Measurements from ENCODE around the gene ACSF2. TPM values are rescaled to one million over a fixed set of nuclear protein-coding genes. Genes with fewer than 3 reads are reported as not detected.

The ACSF2 gene
- total RNA-seq, 1 experiment from 2014 or later, result 17.2 TPM

DNA sequence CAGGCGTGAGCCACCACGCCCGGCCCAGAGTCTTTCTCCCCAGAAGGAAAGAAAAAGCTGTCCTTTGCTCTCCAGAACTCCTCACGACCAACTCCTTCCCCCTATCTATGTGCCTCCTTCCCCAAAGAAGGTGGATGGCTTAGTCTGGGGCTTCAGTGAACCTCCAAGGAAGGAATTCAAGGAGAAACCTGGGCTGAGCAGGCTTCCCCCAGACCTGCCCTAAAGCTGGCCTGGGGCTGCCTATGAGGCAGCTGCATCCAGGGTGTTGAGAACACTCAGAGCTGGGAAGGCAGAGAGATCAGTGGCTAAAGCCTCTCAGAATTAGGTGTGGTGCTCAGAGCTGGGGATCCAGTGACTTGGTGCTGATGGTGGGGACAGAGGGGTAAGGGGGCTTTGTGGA is 3.8 kb downstream of the ACSF2 start:
- CTCF ChIA-PET, result no interaction called here
- no peak for TF ChIP-seq TCF7L2 (IDR thresholded peaks at IDR 0.05; ENCODE audit: low read depth, low read length)
- TF ChIP-seq, protein P1, sequence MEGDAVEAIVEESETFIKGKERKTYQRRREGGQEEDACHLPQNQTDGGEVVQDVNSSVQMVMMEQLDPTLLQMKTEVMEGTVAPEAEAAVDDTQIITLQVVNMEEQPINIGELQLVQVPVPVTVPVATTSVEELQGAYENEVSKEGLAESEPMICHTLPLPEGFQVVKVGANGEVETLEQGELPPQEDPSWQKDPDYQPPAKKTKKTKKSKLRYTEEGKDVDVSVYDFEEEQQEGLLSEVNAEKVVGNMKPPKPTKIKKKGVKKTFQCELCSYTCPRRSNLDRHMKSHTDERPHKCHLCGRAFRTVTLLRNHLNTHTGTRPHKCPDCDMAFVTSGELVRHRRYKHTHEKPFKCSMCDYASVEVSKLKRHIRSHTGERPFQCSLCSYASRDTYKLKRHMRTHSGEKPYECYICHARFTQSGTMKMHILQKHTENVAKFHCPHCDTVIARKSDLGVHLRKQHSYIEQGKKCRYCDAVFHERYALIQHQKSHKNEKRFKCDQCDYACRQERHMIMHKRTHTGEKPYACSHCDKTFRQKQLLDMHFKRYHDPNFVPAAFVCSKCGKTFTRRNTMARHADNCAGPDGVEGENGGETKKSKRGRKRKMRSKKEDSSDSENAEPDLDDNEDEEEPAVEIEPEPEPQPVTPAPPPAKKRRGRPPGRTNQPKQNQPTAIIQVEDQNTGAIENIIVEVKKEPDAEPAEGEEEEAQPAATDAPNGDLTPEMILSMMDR (IDR thresholded peaks at IDR 0.05), result no peak
- no peak for TF ChIP-seq SIN3A (IDR thresholded peaks at IDR 0.05; ENCODE audit: borderline replicate concordance, insufficient read depth, low read depth, low read length)
- TF ChIP-seq, protein P2, sequence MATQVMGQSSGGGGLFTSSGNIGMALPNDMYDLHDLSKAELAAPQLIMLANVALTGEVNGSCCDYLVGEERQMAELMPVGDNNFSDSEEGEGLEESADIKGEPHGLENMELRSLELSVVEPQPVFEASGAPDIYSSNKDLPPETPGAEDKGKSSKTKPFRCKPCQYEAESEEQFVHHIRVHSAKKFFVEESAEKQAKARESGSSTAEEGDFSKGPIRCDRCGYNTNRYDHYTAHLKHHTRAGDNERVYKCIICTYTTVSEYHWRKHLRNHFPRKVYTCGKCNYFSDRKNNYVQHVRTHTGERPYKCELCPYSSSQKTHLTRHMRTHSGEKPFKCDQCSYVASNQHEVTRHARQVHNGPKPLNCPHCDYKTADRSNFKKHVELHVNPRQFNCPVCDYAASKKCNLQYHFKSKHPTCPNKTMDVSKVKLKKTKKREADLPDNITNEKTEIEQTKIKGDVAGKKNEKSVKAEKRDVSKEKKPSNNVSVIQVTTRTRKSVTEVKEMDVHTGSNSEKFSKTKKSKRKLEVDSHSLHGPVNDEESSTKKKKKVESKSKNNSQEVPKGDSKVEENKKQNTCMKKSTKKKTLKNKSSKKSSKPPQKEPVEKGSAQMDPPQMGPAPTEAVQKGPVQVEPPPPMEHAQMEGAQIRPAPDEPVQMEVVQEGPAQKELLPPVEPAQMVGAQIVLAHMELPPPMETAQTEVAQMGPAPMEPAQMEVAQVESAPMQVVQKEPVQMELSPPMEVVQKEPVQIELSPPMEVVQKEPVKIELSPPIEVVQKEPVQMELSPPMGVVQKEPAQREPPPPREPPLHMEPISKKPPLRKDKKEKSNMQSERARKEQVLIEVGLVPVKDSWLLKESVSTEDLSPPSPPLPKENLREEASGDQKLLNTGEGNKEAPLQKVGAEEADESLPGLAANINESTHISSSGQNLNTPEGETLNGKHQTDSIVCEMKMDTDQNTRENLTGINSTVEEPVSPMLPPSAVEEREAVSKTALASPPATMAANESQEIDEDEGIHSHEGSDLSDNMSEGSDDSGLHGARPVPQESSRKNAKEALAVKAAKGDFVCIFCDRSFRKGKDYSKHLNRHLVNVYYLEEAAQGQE (IDR thresholded peaks at IDR 0.05; ENCODE audit: insufficient read depth in 1 of 2, low read depth in 2 of 2, low read length in 1 of 2), result no peak
- no peak for TF ChIP-seq POLR2AphosphoS5 (IDR thresholded peaks at IDR 0.05; ENCODE audit: low read depth, low read length)
- Histone ChIP-seq H3K9me3 (ENCODE audit: control insufficient read depth, insufficient read depth, low read depth, low read length) (no peaks in the 10 kb centered on the region), H3K36me3 (ENCODE audit: control insufficient read depth, insufficient read depth, low read length) (no peaks in the 10 kb centered on the region; the same call in 1 of the 2 replicates), H3K27ac (ENCODE audit: low read length) (no peak overlapping the region), H3K4me1 (ENCODE audit: control insufficient read depth, insufficient read depth, low read length) (peaks cover 17% of the 10 kb centered on the region), H3K27me3 (ENCODE audit: control insufficient read depth, insufficient read depth, low read length) (no peaks in the 10 kb centered on the region), H3K4me3 (ENCODE audit: low read depth in 2 of 2, low read length in 2 of 2) (no peak overlapping the region)
- in situ Hi-C loops (cut with HindIII; ENCODE audit: low pct_unique_long_range_greater_than_20kb, low sequenced_read_pairs) (no loop called here), intact Hi-C loops (cut with micrococcal nuclease; ENCODE audit: unreplicated experiment) (no loop called here)
- ATAC-seq (no peak), DNase-seq (ENCODE audit: low read depth, low spot score) (no peak)
- POLR2A ChIA-PET, result interaction anchor here (0.6 kb wide), 1 partner anchor 16 kb away, joined by 3 read pairs; no protein-coding TSS in a partner anchor
- no TSS peak for BruUV-seq (replicated peaks)

DNA sequence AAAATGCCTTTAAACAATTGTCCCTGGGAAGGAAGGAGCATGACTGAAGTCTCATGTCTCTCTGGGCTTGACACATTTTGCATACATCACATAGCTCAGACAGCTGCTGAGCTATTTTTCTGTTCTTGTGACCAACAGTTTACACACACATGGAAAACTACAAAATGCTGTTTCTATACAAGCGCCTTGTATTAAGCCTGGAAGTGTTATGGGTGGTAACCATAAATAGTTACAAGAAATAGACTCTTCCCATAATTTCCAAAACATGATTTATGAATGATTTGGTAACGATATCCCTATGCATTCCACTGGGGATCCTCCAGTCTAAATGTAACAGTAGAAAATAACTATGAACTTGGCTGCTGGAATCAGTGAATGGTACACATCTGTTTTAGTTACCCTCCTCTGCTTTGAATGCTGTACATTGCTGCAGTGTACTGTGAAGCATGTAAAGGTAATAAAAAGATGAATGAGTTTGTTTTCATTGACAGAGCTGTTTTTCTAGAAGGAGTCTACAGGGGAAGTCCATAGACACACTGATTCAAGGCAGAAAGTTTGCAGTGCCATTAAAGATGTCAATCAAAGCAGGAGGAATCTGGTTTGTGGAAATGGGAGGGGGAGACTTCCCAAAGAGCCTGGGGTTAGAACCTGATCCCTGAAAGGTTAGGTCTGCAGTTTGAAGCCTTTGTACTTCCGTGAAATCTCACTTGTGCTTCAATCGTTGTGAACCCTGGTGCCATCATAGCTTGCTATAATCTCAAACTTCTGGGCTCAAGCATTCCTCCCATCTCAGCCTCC is 5.0 kb downstream of the ACSF2 start:
- Histone ChIP-seq H3K4me3 (ENCODE audit: low read depth in 2 of 2, low read length in 2 of 2) (no peak overlapping the region), H3K36me3 (ENCODE audit: control insufficient read depth, insufficient read depth, low read length) (no peaks in the 10 kb centered on the region; the same call in 1 of the 2 replicates), H3K27ac (ENCODE audit: low read length) (no peak overlapping the region), H3K4me1 (ENCODE audit: control insufficient read depth, insufficient read depth, low read length) (peaks cover 12% of the 10 kb centered on the region), H3K9me3 (ENCODE audit: control insufficient read depth, insufficient read depth, low read depth, low read length) (no peaks in the 10 kb centered on the region), H3K27me3 (ENCODE audit: control insufficient read depth, insufficient read depth, low read length) (no peaks in the 10 kb centered on the region)
- TF ChIP-seq TCF7L2 (IDR thresholded peaks at IDR 0.05; ENCODE audit: low read depth, low read length), result no peak
- no peak for TF ChIP-seq POLR2AphosphoS5 (IDR thresholded peaks at IDR 0.05; ENCODE audit: low read depth, low read length)
- TF ChIP-seq, protein P1 (IDR thresholded peaks at IDR 0.05), result no peak
- TF ChIP-seq SIN3A (IDR thresholded peaks at IDR 0.05; ENCODE audit: borderline replicate concordance, insufficient read depth, low read depth, low read length), result no peak
- TF ChIP-seq, protein P2 (IDR thresholded peaks at IDR 0.05; ENCODE audit: insufficient read depth in 1 of 2, low read depth in 2 of 2, low read length in 1 of 2), result no peak
- intact Hi-C loops (cut with micrococcal nuclease; ENCODE audit: unreplicated experiment), result no loop called here
- no TSS peak for BruUV-seq (replicated peaks)
- POLR2A ChIA-PET, result no interaction called here
- DNase-seq (ENCODE audit: low read depth, low spot score), result no peak
- in situ Hi-C loops (cut with HindIII; ENCODE audit: low pct_unique_long_range_greater_than_20kb, low sequenced_read_pairs), result no loop called here
- CTCF ChIA-PET, result interaction anchor here (0.6 kb wide), 1 partner anchor 568 kb away, joined by 3 read pairs; no protein-coding TSS in a partner anchor
- ATAC-seq, result no peak

Measured in Panc1 (cell line).